PC-3 (cell line): ENCODE results near the gene KRTAP29-1.

ENCODE experiments used
- CTCF ChIP-seq: fragments of 300-600 bp; sonication (generic); conservative IDR thresholded peaks from 2 replicates; pipeline ENCODE4 v1.5.1; 2017; ENCODE audit warnings: antibody characterized with exemption, low read depth, mild to moderate bottlenecking, low read length
- EZH2 ChIP-seq: fragments of 300-600 bp; sonication (generic); IDR thresholded peaks from one replicate; pipeline ENCODE4 v1.6.1; 2017; ENCODE audit warnings: antibody characterized with exemption, mild to moderate bottlenecking, low read length; ENCODE audit not compliant: unreplicated experiment

GRCh38 chr17:41302981-41303380 lies 330 bp upstream of the KRTAP29-1 start:
- TF ChIP-seq CTCF = no peak
- no peak for TF ChIP-seq EZH2
